ENCODE data around the gene MUC3A. TPM values are rescaled to one million over a fixed set of nuclear protein-coding genes. Genes with fewer than 3 reads are reported as not detected.

The MUC3A gene
- total RNA-seq = not detected in 2 replicates

DNA sequence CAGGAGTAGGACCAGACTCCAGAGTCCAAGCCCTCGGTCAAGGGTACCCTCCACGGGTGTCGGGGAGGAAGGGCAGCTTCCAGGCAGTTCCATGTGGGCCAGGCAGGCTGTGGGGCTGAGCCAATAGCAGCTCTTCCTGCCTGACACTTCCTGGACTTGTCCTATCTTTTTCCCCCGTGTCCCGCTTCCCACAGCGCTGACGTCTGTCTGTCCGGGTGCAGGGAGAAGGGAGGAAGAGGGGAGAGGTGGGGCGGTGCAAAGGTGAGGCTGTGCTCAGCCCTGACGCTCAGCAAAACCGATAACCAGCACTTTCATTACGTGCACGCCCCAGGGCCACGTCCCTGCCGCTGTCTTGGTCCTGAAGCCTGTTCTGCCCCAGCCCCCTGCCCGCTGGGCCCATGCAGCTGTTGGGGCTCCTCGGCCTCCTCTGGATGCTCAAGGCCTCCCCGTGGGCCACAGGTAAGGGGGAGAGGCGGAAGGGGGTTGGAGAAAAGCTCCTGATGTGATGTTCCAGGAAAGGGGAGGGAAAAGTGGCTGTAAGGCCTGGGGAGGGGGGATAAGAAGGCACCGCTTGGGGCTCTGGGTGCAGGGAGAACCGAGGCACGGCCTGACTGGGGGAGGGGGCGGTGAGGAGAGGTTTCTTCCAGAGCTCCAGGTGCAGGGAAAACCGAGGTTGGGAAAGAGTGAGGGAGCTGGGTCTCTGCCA is at the start of gene MUC3A:
Gene MUC3A (plus strand): TSS at position 308 of the 706 bp plus-strand sequence. CDS start 91 bp downstream, at position 399.

DNA sequence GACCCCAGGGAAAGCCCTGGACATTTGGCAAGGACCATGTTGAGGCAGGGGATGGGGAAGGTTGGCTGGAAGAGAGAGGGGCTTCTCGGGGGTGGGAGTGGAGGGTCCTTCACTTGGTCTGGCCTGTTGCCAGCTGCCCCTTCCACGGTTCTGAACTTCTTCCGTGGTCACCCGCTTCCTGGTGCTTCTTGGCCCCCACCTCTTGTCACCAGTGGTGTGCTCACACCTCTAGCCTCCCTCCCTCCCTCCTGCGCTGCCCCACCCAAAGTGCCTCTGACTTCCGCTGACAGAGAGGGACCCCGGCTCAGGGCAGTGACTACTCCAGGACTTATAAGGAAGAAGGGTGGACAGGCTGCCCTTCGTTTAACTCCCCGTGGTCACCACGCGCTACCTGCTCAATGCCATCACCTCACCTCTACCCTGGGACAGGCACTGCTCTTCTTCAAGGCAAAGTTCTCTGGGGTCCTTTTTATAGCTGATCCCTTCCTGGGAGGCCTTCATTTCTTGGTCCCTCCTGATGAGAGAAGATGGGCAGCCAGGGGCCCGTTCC is 19.8 kb downstream of the MUC3A start, which contains the start of gene MUC12:
Gene MUC12 (plus strand): TSS at position 500 of the 550 bp plus-strand sequence. CDS start 58 bp downstream, outside the sequence.

Other genes starting within 250 kb of the MUC3A start
- 30.2 and 34.5 TPM in 2 replicates for gene POP7, start 243.4 kb upstream of the MUC3A start, total RNA-seq
- not detected in 2 replicates for gene EPO, start 229.1 kb upstream of the MUC3A start, total RNA-seq
- gene ZAN, start 215.9 kb upstream of the MUC3A start, total RNA-seq = not detected in 2 replicates
- 14.1 and 16.4 TPM in 2 replicates for gene EPHB4, start 122.0 kb upstream of the MUC3A start, total RNA-seq
- 9.7 and 13.2 TPM in 2 replicates for gene SLC12A9, start 96.8 kb upstream of the MUC3A start, total RNA-seq
- gene TRIP6, start 82.1 kb upstream of the MUC3A start, total RNA-seq = 89.4 and 93.8 TPM in 2 replicates
- gene SRRT, start 74.4 kb upstream of the MUC3A start, total RNA-seq = 37.4 and 52.7 TPM in 2 replicates
- 3.1 and 4.9 TPM in 2 replicates for gene UFSP1, start 59.8 kb upstream of the MUC3A start, total RNA-seq
- not detected in 2 replicates for gene ACHE, start 53.6 kb upstream of the MUC3A start, total RNA-seq
- gene MUC12, start 20.0 kb downstream of the MUC3A start, total RNA-seq = 0.13 and 0.37 TPM in 2 replicates
- gene MUC17, start 70.5 kb downstream of the MUC3A start, total RNA-seq = under 0.01 TPM in 1 of 2 replicates, not detected in the other
- gene TRIM56, start 135.9 kb downstream of the MUC3A start, total RNA-seq = 21.1 and 23.5 TPM in 2 replicates
- gene SERPINE1, start 177.6 kb downstream of the MUC3A start, total RNA-seq = 413 and 548 TPM in 2 replicates
- 142 and 151 TPM in 2 replicates for gene AP1S1, start 204.9 kb downstream of the MUC3A start, total RNA-seq
- 0.13 TPM in 1 of 2 replicates, not detected in the other for gene VGF, start 216.0 kb downstream of the MUC3A start, total RNA-seq
- gene NAT16, start 230.8 kb downstream of the MUC3A start, total RNA-seq = not detected in 2 replicates

Data from aortic smooth muscle cell (primary cell).